HCT116 (cell line): Measurements from ENCODE around the gene KANK2. TPM values are rescaled to one million over a fixed set of nuclear protein-coding genes. Genes with fewer than 3 reads are reported as not detected.
A peak's percentile ranks its signal among the peaks of the same experiment; 100 is the strongest.

Experiments
- ATAC-seq: fragments of 200-7000 bp; cut with Tn5 transposase; 2 replicates; pipeline ENCODE4 v1.9.1; 2020; ENCODE audit warnings: mild to moderate bottlenecking, moderate library complexity
- BruUV-seq: library from RNA; stranded (reverse); fragments of 400-500 nt; replicated peaks from 2 replicates; lab custom pipeline; 2021; lab: Mats Ljungman, UMichigan
- CTCF ChIA-PET: fragments of 300-600 bp; sonication (Branson Sonifier 250); formaldehyde crosslinking; loops from one replicate; lab custom pipeline; 2021; ENCODE audit warnings: antibody characterized with exemption; lab: Charles Lee
- POLR2A ChIA-PET: fragments of 300-600, 350-600 bp; sonication (Branson Sonifier 250); formaldehyde crosslinking; loops from one replicate; lab custom pipeline; 2021; ENCODE audit warnings: antibody characterized with exemption; lab: Charles Lee
- RAD21 ChIA-PET, 2 experiments: fragments of 300-600 bp; sonication (Branson Sonifier 250); formaldehyde crosslinking; loops; one replicate each; lab custom pipeline; 2023; ENCODE audit warnings: low total read pairs in 2 of 2; ENCODE audit not compliant: uncharacterized antibody in 2 of 2, unreplicated experiment in 2 of 2, low non-redundant PET in 1 of 2; lab: Charles Lee
- DNase-seq: peaks from one replicate; pipeline ENCODE4 v3.0.0-alpha.2; 2010; ENCODE audit warnings: low read depth, low spot score
- H2AFZ ChIP-seq: fragments of 200-600 bp; shearing (Covaris generic), sonication (generic); 2 replicates; pipeline ENCODE4 v1.6.1; 2017; ENCODE audit warnings: low read depth, mixed run types, mixed read lengths, antibody characterized with exemption, low read length; ENCODE audit not compliant: poor library complexity, severe bottlenecking
- H3K27ac ChIP-seq: 2 replicates; pipeline ENCODE4 v1.5.1; 2012; ENCODE audit warnings: low read depth, low read length
- H3K27me3 ChIP-seq: fragments of 200-600 bp; sonication (generic); 2 replicates; pipeline ENCODE4 v1.6.1; 2016; ENCODE audit warnings: mixed run types, low read length, mixed read lengths; ENCODE audit not compliant: insufficient read depth
- H3K36me3 ChIP-seq, 2 experiments: fragments of 200-500 bp in 1 of 2; fragments of 200-600 bp in 1 of 2; sonication (Bioruptor generic) in 1 of 2; sonication (generic) in 1 of 2; 2 replicates each; pipeline versions ENCODE4 v1.5.1 to v1.6.1; 2014 to 2016; ENCODE audit warnings: low read length in 2 of 2, inconsistent platforms in 1 of 2, mixed read lengths in 1 of 2, mixed run types in 1 of 2; ENCODE audit not compliant: insufficient read depth in 2 of 2, control insufficient read depth in 1 of 2
- H3K4me1 ChIP-seq, 2 experiments: fragments of 200-600 bp in 1 of 2; sonication (generic) in 1 of 2; 2 replicates each; pipeline versions ENCODE4 v1.5.1 to v1.6.1; 2012 to 2017; ENCODE audit warnings: low read length in 2 of 2, inconsistent platforms in 1 of 2, mild to moderate bottlenecking in 1 of 2, mixed read lengths in 1 of 2, mixed run types in 1 of 2, moderate library complexity in 1 of 2; ENCODE audit not compliant: insufficient read depth in 2 of 2, control insufficient read depth in 1 of 2
- H3K4me2 ChIP-seq: fragments of 200-600 bp; sonication (generic); 2 replicates; pipeline ENCODE4 v1.6.1; 2017; ENCODE audit warnings: mixed run types, low read length, mixed read lengths
- H3K4me3 ChIP-seq, 2 experiments: fragments of 200-600 bp in 1 of 2; sonication (generic) in 1 of 2; replicated peaks in 1 of 2; 2 replicates each; pipeline ENCODE4 v1.5.1; 2011 to 2016; ENCODE audit warnings: low read length in 2 of 2, control low read depth in 1 of 2, low read depth in 1 of 2, mild to moderate bottlenecking in 1 of 2, mixed read lengths in 1 of 2, mixed run types in 1 of 2
- H3K79me2 ChIP-seq: fragments of 200-600 bp; sonication (generic); 2 replicates; pipeline ENCODE4 v1.6.1; 2017; ENCODE audit warnings: mild to moderate bottlenecking, mixed run types, low read length, moderate library complexity, mixed read lengths; ENCODE audit not compliant: insufficient read depth
- H3K9ac ChIP-seq: fragments of 200-600 bp; sonication (generic); 2 replicates; pipeline ENCODE4 v1.6.1; 2016; ENCODE audit warnings: low read length, mixed read lengths
- H3K9me2 ChIP-seq: fragments of 200-600 bp; sonication (generic), shearing (Covaris generic); 2 replicates; pipeline ENCODE4 v1.6.1; 2017; ENCODE audit warnings: mixed run types, mild to moderate bottlenecking, moderate library complexity; ENCODE audit not compliant: insufficient read depth
- H3K9me3 ChIP-seq, 2 experiments: fragments of 200-500 bp in 1 of 2; fragments of 200-600 bp in 1 of 2; sonication (Bioruptor generic) in 1 of 2; sonication (generic) in 1 of 2; 2 replicates each; pipeline ENCODE4 v1.6.1; 2014 to 2017; ENCODE audit warnings: low read length in 2 of 2, mixed read lengths in 2 of 2, inconsistent platforms in 1 of 2, low read depth in 1 of 2, mild to moderate bottlenecking in 1 of 2, mixed run types in 1 of 2, moderate library complexity in 1 of 2; ENCODE audit not compliant: control insufficient read depth in 1 of 2, insufficient read depth in 1 of 2
- H4K20me1 ChIP-seq: fragments of 200-600 bp; sonication (generic), shearing (Covaris generic); 2 replicates; pipeline ENCODE4 v1.6.1; 2017; ENCODE audit warnings: mixed run types, mild to moderate bottlenecking, moderate library complexity; ENCODE audit not compliant: insufficient read depth
- CTCF ChIP-seq, 3 experiments: fragments of 200-600 bp in 1 of 3; sonication (generic) in 1 of 3; IDR thresholded peaks in 2 of 3; conservative IDR thresholded peaks in 1 of 3; 2 replicates each; pipeline ENCODE4 v1.5.1; 2012 to 2017; ENCODE audit warnings: low read depth in 2 of 3, low read length in 2 of 3, antibody characterized with exemption in 1 of 3, borderline replicate concordance in 1 of 3, control low read depth in 1 of 3, mild to moderate bottlenecking in 1 of 3, mixed read lengths in 1 of 3, mixed run types in 1 of 3, moderate library complexity in 1 of 3; ENCODE audit not compliant: insufficient read depth in 1 of 3
- intact Hi-C: fragments of 100-400 bp; cut with micrococcal nuclease; formaldehyde crosslinking; loops from 2 replicates; pipeline ENCODE4 v1.10.0; 2022
- total RNA-seq: library from RNA; stranded (reverse); gene quantifications from one replicate; pipeline ENCODE4 v1.2.1, GENCODE V29; 2021; ENCODE audit not compliant: unreplicated experiment
- TF ChIP-seq, protein P1 (sequence below): IDR thresholded peaks from 2 replicates; pipeline ENCODE4 v1.6.1; 2012

The KANK2 gene
- total RNA-seq, 1 experiment from 2014 or later: 43.6 TPM

- POLR2A ChIA-PET: no interaction called here
- CTCF ChIA-PET: interaction anchor here (1.2 kb wide), 1 partner anchor 9 kb away, joined by 4 read pairs; no protein-coding TSS in a partner anchor
Measured at GRCh38 chr19:11234486-11235075, 37.2 kb upstream of the KANK2 start.

More at GRCh38 chr19:11234486-11235075, 37.2 kb upstream of the KANK2 start:
- ATAC-seq: peak; percentile 69
- TF ChIP-seq CTCF (IDR thresholded peaks at IDR 0.05 in 2 of 3, conservative IDR thresholded peaks at IDR 0.05 in 1 of 3; ENCODE audit: borderline replicate concordance in 1 of 3, insufficient read depth in 1 of 3, low read depth in 2 of 3, low read length in 2 of 3): 0 out of 6 replicates have a peak, but pooled peaks of 1 of the 3 experiments have one; percentile 11
- TF ChIP-seq, protein P1, sequence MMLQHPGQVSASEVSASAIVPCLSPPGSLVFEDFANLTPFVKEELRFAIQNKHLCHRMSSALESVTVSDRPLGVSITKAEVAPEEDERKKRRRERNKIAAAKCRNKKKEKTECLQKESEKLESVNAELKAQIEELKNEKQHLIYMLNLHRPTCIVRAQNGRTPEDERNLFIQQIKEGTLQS: no peak
- Histone ChIP-seq H3K9me2 (no peaks in the 10 kb centered on the region), H3K27me3 (no peaks in the 10 kb centered on the region), H3K9ac (no peak overlapping the region), H2AFZ (no peak overlapping the region), H3K4me1 (no peaks in the 10 kb centered on the region), H3K36me3 (0 out of 4 replicates have a peak, but pooled peaks cover 0 to 4% of the 10 kb centered on the region in 2 experiments), H3K4me3 (no peak overlapping the region), H4K20me1 (no peaks in the 10 kb centered on the region), H3K9me3 (no peaks in the 10 kb centered on the region), H3K4me2 (no peak overlapping the region), H3K79me2 (no peaks in the 10 kb centered on the region), H3K27ac (no peak overlapping the region)
- RAD21 ChIA-PET: no interaction called here
- intact Hi-C loops: no loop called here
- no TSS peak for BruUV-seq
- no peak for DNase-seq
